GM18861 (cell line): ENCODE results near the gene ABCC10.
"Not testable (repeated sequence)": the region's sequence is repeated elsewhere in the genome, so short reads cannot be mapped to it uniquely, and the experiment has no call there.

Experiments
- ATAC-seq: cut with Tn5 transposase; IDR thresholded peaks from one replicate; pipeline ENCODE4 v1.9.1; 2021; ENCODE audit not compliant: unreplicated experiment

ABCC10 gene

GRCh38 chr6:43427406-43428111 is at the start of gene ABCC10:
ABCC10 (plus strand) TSS chr6:43427541; CDS start chr6:43427979, 438 bp downstream.
- ATAC-seq, result peak; percentile 92

- ATAC-seq, result no peak
Observed at GRCh38 chr6:43377710-43378229, 49.6 kb upstream of the ABCC10 start.

GRCh38 chr6:43378631-43379030 is 48.7 kb upstream of the ABCC10 start:
- ATAC-seq, result no peak

- not testable (repeated sequence) for ATAC-seq
Observed at GRCh38 chr6:43380858-43381257, 46.5 kb upstream of the ABCC10 start.

GRCh38 chr6:43383021-43383667 is 44.2 kb upstream of the ABCC10 start:
- peak; percentile 22 for ATAC-seq

- ATAC-seq, result no peak
Observed at GRCh38 chr6:43386492-43386891, 40.8 kb upstream of the ABCC10 start.

GRCh38 chr6:43389730-43390295 is 37.5 kb upstream of the ABCC10 start:
- no peak for ATAC-seq

GRCh38 chr6:43390753-43391439 is 36.4 kb upstream of the ABCC10 start:
- not testable (repeated sequence) for ATAC-seq

- no peak for ATAC-seq
Observed at GRCh38 chr6:43391440-43392031, 35.8 kb upstream of the ABCC10 start.

- not testable (repeated sequence) for ATAC-seq
Observed at GRCh38 chr6:43393133-43393532, 34.2 kb upstream of the ABCC10 start.

GRCh38 chr6:43393602-43394001 is 33.7 kb upstream of the ABCC10 start:
- ATAC-seq, result no peak

GRCh38 chr6:43394982-43395381 is 32.4 kb upstream of the ABCC10 start:
- no peak for ATAC-seq

- no peak for ATAC-seq
Observed at GRCh38 chr6:43395776-43396175, 31.6 kb upstream of the ABCC10 start.

GRCh38 chr6:43396408-43397149 is 30.8 kb upstream of the ABCC10 start:
- no peak for ATAC-seq

- ATAC-seq, result no peak
Observed at GRCh38 chr6:43399932-43400487, 27.3 kb upstream of the ABCC10 start.

- ATAC-seq, result no peak
Observed at GRCh38 chr6:43401730-43402129, 25.6 kb upstream of the ABCC10 start.

GRCh38 chr6:43402820-43403219 is 24.5 kb upstream of the ABCC10 start:
- ATAC-seq, result no peak

- ATAC-seq, result no peak
Observed at GRCh38 chr6:43405354-43405753, 22.0 kb upstream of the ABCC10 start.

GRCh38 chr6:43407296-43407695 is 20.0 kb upstream of the ABCC10 start:
- ATAC-seq, result no peak

- no peak for ATAC-seq
Observed at GRCh38 chr6:43408259-43408658, 19.1 kb upstream of the ABCC10 start.
